ENCODE measurements around the gene PSMD5. TPM values are rescaled to one million over a fixed set of nuclear protein-coding genes. Genes with fewer than 3 reads are reported as not detected.

PSMD5 gene
- total and polyA plus RNA-seq, 10 of the 15 experiments (the other 5 are each of a cell fraction or from before 2014, with no cell fraction given): 8.8 to 47.7 (median 25.1) TPM

- Histone ChIP-seq H3K27ac (ENCODE audit: control insufficient read depth, insufficient read depth) (peak overlapping the region; percentile 18; the same call in 1 of the 2 replicates), H3K4me3 (peak overlapping the region; percentile 92; the same call in 1 of the 2 replicates), H3K36me3 (ENCODE audit: control insufficient read depth in 2 of 2, insufficient read depth in 2 of 2, low read length in 1 of 2) (peaks cover 23 to 27% of the 10 kb centered on the region in 2 experiments), H2AFZ (ENCODE audit: control insufficient read depth, low read depth, low read length) (no peak overlapping the region), H3K9ac (ENCODE audit: control insufficient read depth, insufficient read depth, low read length) (peak overlapping the region; percentile 92; the same call in 1 of the 2 replicates), H3K79me2 (ENCODE audit: control insufficient read depth, insufficient read depth, low read length) (peaks cover 39% of the 10 kb centered on the region), H4K20me1 (ENCODE audit: control insufficient read depth, insufficient read depth) (no peaks in the 10 kb centered on the region), H3K27me3 (replicated peaks in 1 of 2; ENCODE audit: control insufficient read depth in 2 of 2, insufficient read depth in 2 of 2, low read length in 1 of 2) (no peaks in the 10 kb centered on the region), H3K4me1 (ENCODE audit: control insufficient read depth, insufficient read depth, low read length) (peaks cover 30% of the 10 kb centered on the region), H3K9me3 (replicated peaks; ENCODE audit: control insufficient read depth, insufficient read depth, low read length) (no peaks in the 10 kb centered on the region), H3K4me2 (ENCODE audit: control insufficient read depth, insufficient read depth) (peak overlapping the region; percentile 94)
- in situ Hi-C loops (cut with MboI): loop anchor here (5.0 kb wide), 1 partner anchor 63 kb away; no protein-coding TSS in a partner anchor
- intact Hi-C loops (cut with micrococcal nuclease; ENCODE audit: unreplicated experiment): loop anchor here (5.0 kb wide), 1 partner anchor 82 kb away; the partner anchor contains the start of gene FBXW2
- ChIA-PET RAD21 (ENCODE audit: unreplicated experiment) (interaction anchor here (1.3 to 2.8 kb wide), 3 partner anchors 54 to 57 kb away, joined by 3 to 7 read pairs (median 5); no protein-coding TSS in a partner anchor), CTCF (interaction anchor here (1.0 to 3.0 kb wide), 8 partner anchors 11 to 186 kb away, joined by 3 to 20 read pairs (median 4); no protein-coding TSS in a partner anchor), POLR2A (interaction anchor here (1.0 to 8.2 kb wide), 6 partner anchors 17 to 68 kb away, joined by 3 to 75 read pairs (median 4); no protein-coding TSS in a partner anchor), SMC1A (ENCODE audit: uncharacterized antibody, unreplicated experiment) (interaction anchor here (0.6 to 2.2 kb wide), 9 partner anchors 10 to 110 kb away, joined by 3 to 6 read pairs (median 4); no protein-coding TSS in a partner anchor)
- no peak for ATAC-seq
- BruUV-seq (replicated peaks): no TSS peak
- no peak for FAIRE-seq
- 90% methylated on average over 10 of the region's 10 CpGs for WGBS (ENCODE audit: insufficient coverage, insufficient replicate concordance, low lambda C conversion rate, missing lambda C conversion rate)
- no peak for DNase-seq (ENCODE audit: low read depth, low spot score)
- TF ChIP-seq SIN3A (IDR thresholded peaks at IDR 0.05; ENCODE audit: low read depth, low read length) (no peak), NKRF (conservative IDR thresholded peaks at IDR 0.05) (no peak), JUND (IDR thresholded peaks at IDR 0.05; ENCODE audit: low read depth, low read length) (no peak), REST (IDR thresholded peaks at IDR 0.05; ENCODE audit: low read depth, low read length) (no peak), TARDBP (IDR thresholded peaks at IDR 0.05; ENCODE audit: borderline replicate concordance) (no peak), POLR2AphosphoS2 (IDR thresholded peaks at IDR 0.05; ENCODE audit: low read depth, low read length) (no peak), WRNIP1 (IDR thresholded peaks at IDR 0.05; ENCODE audit: borderline replicate concordance, low read depth, low read length) (no peak), IRF5 (IDR thresholded peaks at IDR 0.05; ENCODE audit: borderline replicate concordance) (no peak), EGR1 (IDR thresholded peaks at IDR 0.05; ENCODE audit: borderline replicate concordance in 1 of 2, low read depth in 2 of 2, low read length in 2 of 2) (no peak), HSF1 (IDR thresholded peaks at IDR 0.05; ENCODE audit: low read depth, low read length) (no peak)
These were observed 31.8 kb upstream of the PSMD5 start for GRCh38 chr9:120874226-120875194.

Measured in GM12878 (cell line).